ENCODE measurements around the gene CFD. TPM values are rescaled to one million over a fixed set of nuclear protein-coding genes. Genes with fewer than 3 reads are reported as not detected.

The CFD gene
- total RNA-seq, 2 donors from 2014 or later = 0.38 to 1.1 TPM

DNA sequence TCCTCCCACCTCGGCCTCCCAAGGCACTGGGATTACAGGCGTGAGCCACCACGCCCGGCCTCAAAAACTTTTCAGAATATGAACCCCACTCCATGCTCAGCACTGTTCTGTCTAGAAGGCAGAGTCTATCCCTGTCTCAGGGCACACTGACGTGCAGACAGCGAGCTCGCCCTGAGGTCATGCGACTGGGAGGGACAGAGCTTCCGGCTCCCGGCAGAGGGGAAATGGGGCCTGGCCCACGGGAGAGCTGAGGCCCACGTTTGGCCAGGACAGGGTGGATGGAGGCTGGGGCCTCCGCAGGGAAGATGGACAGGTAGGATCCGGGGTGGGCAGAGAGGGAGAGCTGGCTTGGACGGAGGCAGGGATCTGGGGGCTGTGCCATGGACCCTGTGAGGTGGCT is 34.6 kb upstream of the CFD start:
- DNase-seq = peak; percentile 38
- TF ChIP-seq, protein P1, sequence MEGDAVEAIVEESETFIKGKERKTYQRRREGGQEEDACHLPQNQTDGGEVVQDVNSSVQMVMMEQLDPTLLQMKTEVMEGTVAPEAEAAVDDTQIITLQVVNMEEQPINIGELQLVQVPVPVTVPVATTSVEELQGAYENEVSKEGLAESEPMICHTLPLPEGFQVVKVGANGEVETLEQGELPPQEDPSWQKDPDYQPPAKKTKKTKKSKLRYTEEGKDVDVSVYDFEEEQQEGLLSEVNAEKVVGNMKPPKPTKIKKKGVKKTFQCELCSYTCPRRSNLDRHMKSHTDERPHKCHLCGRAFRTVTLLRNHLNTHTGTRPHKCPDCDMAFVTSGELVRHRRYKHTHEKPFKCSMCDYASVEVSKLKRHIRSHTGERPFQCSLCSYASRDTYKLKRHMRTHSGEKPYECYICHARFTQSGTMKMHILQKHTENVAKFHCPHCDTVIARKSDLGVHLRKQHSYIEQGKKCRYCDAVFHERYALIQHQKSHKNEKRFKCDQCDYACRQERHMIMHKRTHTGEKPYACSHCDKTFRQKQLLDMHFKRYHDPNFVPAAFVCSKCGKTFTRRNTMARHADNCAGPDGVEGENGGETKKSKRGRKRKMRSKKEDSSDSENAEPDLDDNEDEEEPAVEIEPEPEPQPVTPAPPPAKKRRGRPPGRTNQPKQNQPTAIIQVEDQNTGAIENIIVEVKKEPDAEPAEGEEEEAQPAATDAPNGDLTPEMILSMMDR (conservative IDR thresholded peaks at IDR 0.05) = no peak
- no peak overlapping the region for H3K9ac ChIP-seq (ENCODE audit: extremely low read depth, low read length, poor library complexity, severe bottlenecking)
- H3K36me3 ChIP-seq (ENCODE audit: control insufficient read depth, insufficient read depth, low read length) = no peaks in the 10 kb centered on the region
- H3K36me3 Mint-ChIP-seq (ENCODE audit: low read depth) = no peaks in the 10 kb centered on the region
- H3K4me3 Mint-ChIP-seq = no peak overlapping the region
- no peak overlapping the region for H3K27ac ChIP-seq (ENCODE audit: low read depth, low read length)
- H3K27me3 ChIP-seq (ENCODE audit: control insufficient read depth, insufficient read depth, low read length, poor library complexity, severe bottlenecking) = no peaks in the 10 kb centered on the region
- H3K9me3 Mint-ChIP-seq = no peaks in the 10 kb centered on the region
- no peak overlapping the region for H3K4me3 ChIP-seq (ENCODE audit: low read length)
- WGBS, 2 experiments (ENCODE audit: insufficient coverage in 1 of 2, insufficient read length in 1 of 2) = 84 to 92% methylated on average over 7 to 15 of the region's 15 CpGs
- H3K4me1 Mint-ChIP-seq = peaks cover 3% of the 10 kb centered on the region
- no peaks in the 10 kb centered on the region for H3K4me1 ChIP-seq (ENCODE audit: control insufficient read depth, insufficient read depth, low read length)
- no peaks in the 10 kb centered on the region for H3K9me3 ChIP-seq (ENCODE audit: control insufficient read depth, low read length)
- no peak overlapping the region for H3K27ac Mint-ChIP-seq
- H3K27me3 Mint-ChIP-seq (ENCODE audit: insufficient read depth) = no peaks in the 10 kb centered on the region

DNA sequence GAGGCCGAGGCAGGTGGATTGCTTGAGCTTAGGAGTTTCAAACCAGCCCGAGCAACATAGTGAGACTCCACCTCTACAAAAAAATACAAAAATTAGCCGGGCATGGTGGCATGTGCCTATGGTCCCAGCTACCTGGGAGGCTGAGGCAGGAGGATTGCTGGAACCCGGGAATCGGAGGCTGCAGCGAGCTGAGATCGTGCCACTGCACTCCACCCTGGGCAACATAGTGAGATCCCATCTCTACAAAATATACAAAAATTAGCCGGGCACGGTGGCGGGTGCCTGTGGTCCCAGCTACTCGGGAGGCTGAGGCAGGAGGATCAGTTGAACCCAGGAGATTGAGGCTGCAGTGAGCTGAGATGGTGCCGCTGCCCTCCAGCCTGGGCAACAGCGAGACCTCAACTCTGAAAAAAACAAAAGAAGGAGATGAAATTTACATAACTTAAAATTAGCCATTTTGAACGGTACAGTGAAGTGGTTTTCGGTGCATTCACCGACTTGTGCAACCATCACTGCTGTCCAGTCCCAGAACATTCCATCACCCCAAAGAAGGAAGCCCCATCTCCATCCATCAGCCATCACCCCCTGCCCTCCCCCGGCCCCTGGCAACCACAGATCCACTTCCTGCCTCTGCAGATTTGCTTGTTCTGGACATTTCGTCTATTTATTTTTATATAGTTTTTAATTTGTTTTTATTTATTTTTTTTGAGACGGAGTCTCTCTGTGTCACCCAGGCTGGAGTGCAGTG is 33.4 kb upstream of the CFD start:
- no peak overlapping the region for H3K4me3 Mint-ChIP-seq

DNA sequence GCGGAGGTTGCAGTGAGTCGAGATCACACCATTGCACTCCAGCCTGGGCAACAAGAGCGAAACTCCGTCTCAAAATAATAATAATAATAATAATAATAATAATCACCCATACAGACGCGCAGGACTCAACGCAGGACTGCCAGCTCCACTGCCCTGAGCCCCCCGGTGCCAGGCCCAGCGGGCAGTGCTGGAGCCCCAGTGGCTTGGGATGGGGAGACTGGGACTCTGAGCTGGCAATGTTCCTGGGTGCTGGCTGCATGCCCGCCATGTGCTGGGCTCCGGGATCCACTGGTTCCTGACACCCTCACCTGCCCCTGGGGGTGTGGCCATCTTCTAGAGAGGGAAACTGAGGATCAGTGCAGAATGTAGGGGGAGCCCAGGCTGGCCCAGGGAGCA is 32.2 kb upstream of the CFD start:
- 86 to 95% methylated on average over 1 to 8 of the region's 11 CpGs for WGBS, 2 experiments (ENCODE audit: insufficient coverage in 1 of 2, insufficient read length in 1 of 2)
- Mint-ChIP-seq H3K9me3 (no peaks in the 10 kb centered on the region), H3K36me3 (ENCODE audit: low read depth) (no peaks in the 10 kb centered on the region), H3K27ac (no peak overlapping the region), H3K4me3 (no peak overlapping the region), H3K4me1 (peaks cover 3% of the 10 kb centered on the region), H3K27me3 (ENCODE audit: insufficient read depth) (no peaks in the 10 kb centered on the region)
- Histone ChIP-seq H3K27ac (ENCODE audit: low read depth, low read length) (no peak overlapping the region), H3K4me1 (ENCODE audit: control insufficient read depth, insufficient read depth, low read length) (no peaks in the 10 kb centered on the region), H3K36me3 (ENCODE audit: control insufficient read depth, insufficient read depth, low read length) (no peaks in the 10 kb centered on the region), H3K4me3 (ENCODE audit: low read length) (no peak overlapping the region), H3K9me3 (ENCODE audit: control insufficient read depth, low read length) (no peaks in the 10 kb centered on the region), H3K27me3 (ENCODE audit: control insufficient read depth, insufficient read depth, low read length, poor library complexity, severe bottlenecking) (no peaks in the 10 kb centered on the region), H3K9ac (ENCODE audit: extremely low read depth, low read length, poor library complexity, severe bottlenecking) (no peak overlapping the region)
- DNase-seq = no peak
- TF ChIP-seq, protein P1 (conservative IDR thresholded peaks at IDR 0.05) = no peak

More for the DNA sequence above, 33.4 kb upstream of the CFD start:
- no peaks in the 10 kb centered on the region for H3K9me3 Mint-ChIP-seq
- Histone ChIP-seq H3K27me3 (ENCODE audit: control insufficient read depth, insufficient read depth, low read length, poor library complexity, severe bottlenecking) (no peaks in the 10 kb centered on the region), H3K4me1 (ENCODE audit: control insufficient read depth, insufficient read depth, low read length) (no peaks in the 10 kb centered on the region), H3K36me3 (ENCODE audit: control insufficient read depth, insufficient read depth, low read length) (no peaks in the 10 kb centered on the region), H3K9ac (ENCODE audit: extremely low read depth, low read length, poor library complexity, severe bottlenecking) (no peak overlapping the region), H3K27ac (ENCODE audit: low read depth, low read length) (no peak overlapping the region), H3K4me3 (ENCODE audit: low read length) (no peak overlapping the region), H3K9me3 (ENCODE audit: control insufficient read depth, low read length) (no peaks in the 10 kb centered on the region)
- no peak for DNase-seq
- TF ChIP-seq, protein P1 (conservative IDR thresholded peaks at IDR 0.05) = no peak
- no peaks in the 10 kb centered on the region for H3K36me3 Mint-ChIP-seq (ENCODE audit: low read depth)
- H3K27ac Mint-ChIP-seq = no peak overlapping the region
- no peaks in the 10 kb centered on the region for H3K27me3 Mint-ChIP-seq (ENCODE audit: insufficient read depth)
- 91 to 93% methylated on average over 14 to 17 of the region's 19 CpGs for WGBS, 2 experiments (ENCODE audit: insufficient coverage in 1 of 2, insufficient read length in 1 of 2)
- H3K4me1 Mint-ChIP-seq = peaks cover 3% of the 10 kb centered on the region
